Placental epithelial cell (primary cell): ENCODE results near the gene H2BW1. TPM values are rescaled to one million over a fixed set of nuclear protein-coding genes. Genes with fewer than 3 reads are reported as not detected.

Source experiments
- total RNA-seq: library from RNA; depleted of rRNA; stranded (reverse); fragments of >200 nt; gene quantifications from 2 replicates; pipeline ENCODE4 v1.2.3, GENCODE V29; 2012

The H2BW1 gene
- total RNA-seq = not detected in 2 replicates

GRCh38 chrX:104013606-104014005 lies at the start of gene H2BW1:
H2BW1 (minus strand) TSS chrX:104013708; CDS start chrX:104013576, 132 bp downstream.

GRCh38 chrX:104039689-104040505 lies 26.4 kb upstream of the H2BW1 start, which contains the start of gene H2BW2:
H2BW2 (plus strand) TSS chrX:104039956; CDS start chrX:104039995, 39 bp downstream.

GRCh38 chrX:103962411-103963278 lies 50.9 kb downstream of the H2BW1 start, which contains the start of gene TMSB15B:
TMSB15B (plus strand) TSS chrX:103962627.

Other genes starting within 250 kb of the H2BW1 start
- 1.2 TPM in 1 of 2 replicates, not detected in the other for gene PLP1, start 236.9 kb downstream of the H2BW1 start, total RNA-seq
- 0.39 and 0.54 TPM in 2 replicates for gene RAB9B, start 181.5 kb downstream of the H2BW1 start, total RNA-seq
- gene TMSB15B, start 51.1 kb downstream of the H2BW1 start, total RNA-seq = 7.9 and 9.3 TPM in 2 replicates
- not detected in 2 replicates for gene H2BW2, start 26.2 kb upstream of the H2BW1 start, total RNA-seq
- 2.8 and 7.9 TPM in 2 replicates for gene TMSB15C, start 62.5 kb upstream of the H2BW1 start, total RNA-seq
- gene ZCCHC18, start 98.8 kb upstream of the H2BW1 start, total RNA-seq = not detected in 2 replicates
- gene SLC25A53, start 143.3 kb upstream of the H2BW1 start, total RNA-seq = 5.3 and 11.0 TPM in 2 replicates
- gene FAM199X, start 152.7 kb upstream of the H2BW1 start, total RNA-seq = 18.1 and 28.2 TPM in 2 replicates
- gene ESX1, start 241.2 kb upstream of the H2BW1 start, total RNA-seq = not detected in 2 replicates